CD4-positive, alpha-beta memory T cell (primary cell): Measurements from ENCODE around the gene CAMTA1. TPM values are rescaled to one million over a fixed set of nuclear protein-coding genes. Genes with fewer than 3 reads are reported as not detected.

Experiments
- CTCF ChIA-PET: fragments of 350-600 bp; sonication (Branson Sonifier 250); formaldehyde crosslinking; loops from one replicate; lab custom pipeline; 2021; ENCODE audit warnings: inconsistent platforms; ENCODE audit not compliant: partially characterized antibody; lab: Charles Lee
- POLR2A ChIA-PET: fragments of 350-600 bp; sonication (Branson Sonifier 250); formaldehyde crosslinking; loops from one replicate; lab custom pipeline; 2021; ENCODE audit not compliant: partially characterized antibody; lab: Charles Lee
- DNase-seq, 5 donors: peaks; one replicate each; pipeline versions ENCODE4 v3.0.0 to v3.0.0-alpha.2; 2020 to 2022; ENCODE audit warnings: mixed read lengths in 1 of 5
- H3K27ac ChIP-seq: one replicate; pipeline ENCODE4 v1.7.0; 2013; ENCODE audit warnings: low read depth, low read length
- H3K27me3 ChIP-seq: 2 replicates; pipeline ENCODE4 v1.7.0; 2013; ENCODE audit warnings: mild to moderate bottlenecking, low read length, moderate library complexity; ENCODE audit not compliant: insufficient read depth
- H3K36me3 ChIP-seq: 2 replicates; pipeline ENCODE4 v1.7.0; 2013; ENCODE audit warnings: mild to moderate bottlenecking, low read length, moderate library complexity; ENCODE audit not compliant: insufficient read depth
- H3K4me1 ChIP-seq: 2 replicates; pipeline ENCODE4 v1.7.0; 2013; ENCODE audit warnings: mild to moderate bottlenecking, low read length, moderate library complexity; ENCODE audit not compliant: insufficient read depth
- H3K4me3 ChIP-seq, 2 donors: one replicate each; pipeline ENCODE4 v1.7.0; 2013; ENCODE audit warnings: low read length in 2 of 2, mild to moderate bottlenecking in 1 of 2
- H3K9me3 ChIP-seq, 2 donors: one replicate each; pipeline ENCODE4 v1.7.0; 2013; ENCODE audit warnings: low read length in 2 of 2, control low read depth in 1 of 2; ENCODE audit not compliant: control insufficient read depth in 1 of 2
- H3K27ac Mint-ChIP-seq, 7 donors: one replicate each; pipeline ENCODE4 v1.8.0; 2020 to 2021; ENCODE audit warnings: mixed read lengths in 7 of 7, mild to moderate bottlenecking in 6 of 7, inconsistent platforms in 3 of 7, moderate library complexity in 3 of 7
- H3K27me3 Mint-ChIP-seq, 2 donors: one replicate each; pipeline ENCODE4 v1.8.0; 2020 to 2021; ENCODE audit warnings: mixed read lengths in 2 of 2
- H3K36me3 Mint-ChIP-seq, 2 donors: one replicate each; pipeline ENCODE4 v1.8.0; 2020 to 2021; ENCODE audit warnings: mixed read lengths in 2 of 2, inconsistent platforms in 1 of 2, mild to moderate bottlenecking in 1 of 2
- H3K4me1 Mint-ChIP-seq, 4 donors: one replicate each; pipeline ENCODE4 v1.8.0; 2020 to 2021; ENCODE audit warnings: mixed read lengths in 4 of 4, mild to moderate bottlenecking in 1 of 4
- H3K4me3 Mint-ChIP-seq, 8 donors: one replicate each; pipeline ENCODE4 v1.8.0; 2020 to 2021; ENCODE audit warnings: mixed read lengths in 8 of 8, mild to moderate bottlenecking in 7 of 8, moderate library complexity in 6 of 8, inconsistent platforms in 3 of 8
- H3K9me3 Mint-ChIP-seq, 8 donors: one replicate each; pipeline ENCODE4 v1.8.0; 2020 to 2021; ENCODE audit warnings: mixed read lengths in 8 of 8, mild to moderate bottlenecking in 5 of 8, inconsistent platforms in 3 of 8, moderate library complexity in 1 of 8
- intact Hi-C: fragments of 100-400 bp; cut with micrococcal nuclease; formaldehyde crosslinking; loops from one replicate; pipeline ENCODE4 v1.15.1; 2023
- polyA plus RNA-seq, 2 donors: library from polyadenylated mRNA; unstranded; fragments of 300-500 nt; fragmentation: Illumina TruSeq; gene quantifications; one replicate each; pipeline ENCODE4 v1.2.3, GENCODE V29; 2021
- total RNA-seq, 2 experiments: library from RNA; stranded (reverse); gene quantifications; one replicate each; pipeline ENCODE4 v1.2.3, GENCODE V29; 2021

Gene CAMTA1
- total and polyA plus RNA-seq, 4 experiments from 2014 or later, result 39.1 to 118 (median 59.9) TPM

GRCh38 chr1:7553042-7553690, 767.9 kb downstream of the CAMTA1 start:
- DNase-seq, result no peak
- no peaks in the 10 kb centered on the region for H3K36me3 ChIP-seq
- no peak overlapping the region for H3K27ac Mint-ChIP-seq
- intact Hi-C loops, result no loop called here
- no peaks in the 10 kb centered on the region for H3K27me3 ChIP-seq
- no peaks in the 10 kb centered on the region for H3K36me3 Mint-ChIP-seq
- H3K27ac ChIP-seq, result no peak overlapping the region
- no peaks in the 10 kb centered on the region for H3K9me3 Mint-ChIP-seq
- POLR2A ChIA-PET, result no interaction called here
- CTCF ChIA-PET, result no interaction called here
- H3K9me3 ChIP-seq, result no peaks in the 10 kb centered on the region
- H3K4me3 Mint-ChIP-seq, result peak overlapping the region in 1 of 8 donors; percentile 0
- peaks cover 6 to 7% of the 10 kb centered on the region in 2 donors for H3K27me3 Mint-ChIP-seq
- H3K4me1 Mint-ChIP-seq, result peaks cover 2 to 9% (median 6%) of the 10 kb centered on the region in 4 donors
- no peak overlapping the region for H3K4me3 ChIP-seq
- H3K4me1 ChIP-seq, result no peaks in the 10 kb centered on the region

- Mint-ChIP-seq H3K9me3 (no peaks in the 10 kb centered on the region), H3K36me3 (no peaks in the 10 kb centered on the region), H3K27me3 (peaks cover 6 to 7% of the 10 kb centered on the region in 2 donors), H3K4me1 (peaks cover 0 to 4% (median 2%) of the 10 kb centered on the region in 4 donors), H3K27ac (no peak overlapping the region), H3K4me3 (no peak overlapping the region)
- H3K4me3 ChIP-seq, result no peak overlapping the region
- no peak for DNase-seq
- intact Hi-C loops, result no loop called here
- H3K9me3 ChIP-seq, result no peaks in the 10 kb centered on the region
- no peaks in the 10 kb centered on the region for H3K4me1 ChIP-seq
- no peak overlapping the region for H3K27ac ChIP-seq
- H3K36me3 ChIP-seq, result no peaks in the 10 kb centered on the region
- ChIA-PET CTCF (no interaction called here), POLR2A (no interaction called here)
- H3K27me3 ChIP-seq, result no peaks in the 10 kb centered on the region
Observed at GRCh38 chr1:7554385-7555235, 769.4 kb downstream of the CAMTA1 start.

- intact Hi-C loops, result no loop called here
- Mint-ChIP-seq H3K9me3 (no peaks in the 10 kb centered on the region), H3K27ac (no peak overlapping the region)
Observed at GRCh38 chr1:7555391-7556185, 770.3 kb downstream of the CAMTA1 start.

GRCh38 chr1:7557301-7557891, 772.1 kb downstream of the CAMTA1 start:
- no peaks in the 10 kb centered on the region for H3K9me3 Mint-ChIP-seq
- intact Hi-C loops, result no loop called here
- Histone ChIP-seq H3K4me1 (no peaks in the 10 kb centered on the region), H3K4me3 (no peak overlapping the region), H3K27ac (no peak overlapping the region), H3K36me3 (no peaks in the 10 kb centered on the region), H3K9me3 (no peaks in the 10 kb centered on the region), H3K27me3 (no peaks in the 10 kb centered on the region)
- H3K27ac Mint-ChIP-seq, result no peak overlapping the region
- peaks cover 5 to 9% of the 10 kb centered on the region in 2 donors for H3K27me3 Mint-ChIP-seq
- CTCF ChIA-PET, result no interaction called here
- H3K36me3 Mint-ChIP-seq, result no peaks in the 10 kb centered on the region
- DNase-seq, result no peak
- H3K4me3 Mint-ChIP-seq, result no peak overlapping the region
- H3K4me1 Mint-ChIP-seq, result no peaks in the 10 kb centered on the region
- POLR2A ChIA-PET, result no interaction called here

More at GRCh38 chr1:7555391-7556185, 770.3 kb downstream of the CAMTA1 start:
- ChIA-PET POLR2A (no interaction called here), CTCF (no interaction called here)
- H3K27me3 Mint-ChIP-seq, result peaks cover 5 to 8% of the 10 kb centered on the region in 2 donors
- H3K4me3 Mint-ChIP-seq, result no peak overlapping the region
- H3K36me3 ChIP-seq, result no peaks in the 10 kb centered on the region
- H3K4me1 Mint-ChIP-seq, result no peaks in the 10 kb centered on the region
- no peak overlapping the region for H3K27ac ChIP-seq
- DNase-seq, result no peak
- H3K4me3 ChIP-seq, result no peak overlapping the region
- no peaks in the 10 kb centered on the region for H3K36me3 Mint-ChIP-seq
- H3K9me3 ChIP-seq, result no peaks in the 10 kb centered on the region
- H3K27me3 ChIP-seq, result no peaks in the 10 kb centered on the region
- no peaks in the 10 kb centered on the region for H3K4me1 ChIP-seq

GRCh38 chr1:7558041-7558461, 772.8 kb downstream of the CAMTA1 start:
- no peak for DNase-seq

GRCh38 chr1:7558481-7558880, 773.2 kb downstream of the CAMTA1 start:
- Mint-ChIP-seq H3K27ac (no peak overlapping the region), H3K27me3 (peaks cover 5 to 9% of the 10 kb centered on the region in 2 donors), H3K36me3 (no peaks in the 10 kb centered on the region), H3K4me3 (no peak overlapping the region), H3K9me3 (no peaks in the 10 kb centered on the region), H3K4me1 (no peaks in the 10 kb centered on the region)
- Histone ChIP-seq H3K4me3 (no peak overlapping the region), H3K27me3 (no peaks in the 10 kb centered on the region), H3K27ac (no peak overlapping the region), H3K36me3 (no peaks in the 10 kb centered on the region), H3K9me3 (no peaks in the 10 kb centered on the region), H3K4me1 (no peaks in the 10 kb centered on the region)
- CTCF ChIA-PET, result no interaction called here
- POLR2A ChIA-PET, result no interaction called here
- intact Hi-C loops, result no loop called here
- DNase-seq, result no peak

More at GRCh38 chr1:7558041-7558461, 772.8 kb downstream of the CAMTA1 start:
- Mint-ChIP-seq H3K36me3 (no peaks in the 10 kb centered on the region), H3K9me3 (no peaks in the 10 kb centered on the region), H3K4me3 (no peak overlapping the region), H3K27me3 (peaks cover 5 to 9% of the 10 kb centered on the region in 2 donors), H3K4me1 (no peaks in the 10 kb centered on the region), H3K27ac (no peak overlapping the region)
- H3K4me1 ChIP-seq, result no peaks in the 10 kb centered on the region
- POLR2A ChIA-PET, result no interaction called here
- H3K36me3 ChIP-seq, result no peaks in the 10 kb centered on the region
- H3K9me3 ChIP-seq, result no peaks in the 10 kb centered on the region
- H3K27me3 ChIP-seq, result no peaks in the 10 kb centered on the region
- H3K27ac ChIP-seq, result no peak overlapping the region
- intact Hi-C loops, result no loop called here
- CTCF ChIA-PET, result no interaction called here
- no peak overlapping the region for H3K4me3 ChIP-seq
